ENCODE measurements around the gene POLR3A.

DNA sequence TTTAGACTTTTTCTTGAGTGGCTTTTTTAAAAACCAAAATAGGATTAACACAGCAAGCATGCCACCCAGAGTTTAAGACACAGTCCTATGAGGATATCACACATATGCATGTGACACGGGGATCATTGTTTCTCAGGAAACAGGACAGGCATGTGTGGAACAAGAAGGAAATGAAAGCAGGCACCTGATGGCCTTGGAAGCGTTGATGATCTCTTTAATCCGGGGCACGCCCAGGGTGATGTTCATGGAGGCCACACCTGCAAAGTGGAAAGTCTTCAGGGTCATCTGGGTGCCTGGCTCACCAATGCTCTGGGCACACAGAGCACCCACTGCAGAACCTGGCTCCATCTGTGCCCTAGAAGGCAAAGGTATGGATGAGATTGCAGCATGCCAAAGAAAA is 44.3 kb downstream of the POLR3A start:
- no peak for TF ChIP-seq POLR2AphosphoS5 (IDR thresholded peaks at IDR 0.05; ENCODE audit: insufficient read depth in 1 of 2, low read depth in 1 of 2)
- TF ChIP-seq, protein P1, sequence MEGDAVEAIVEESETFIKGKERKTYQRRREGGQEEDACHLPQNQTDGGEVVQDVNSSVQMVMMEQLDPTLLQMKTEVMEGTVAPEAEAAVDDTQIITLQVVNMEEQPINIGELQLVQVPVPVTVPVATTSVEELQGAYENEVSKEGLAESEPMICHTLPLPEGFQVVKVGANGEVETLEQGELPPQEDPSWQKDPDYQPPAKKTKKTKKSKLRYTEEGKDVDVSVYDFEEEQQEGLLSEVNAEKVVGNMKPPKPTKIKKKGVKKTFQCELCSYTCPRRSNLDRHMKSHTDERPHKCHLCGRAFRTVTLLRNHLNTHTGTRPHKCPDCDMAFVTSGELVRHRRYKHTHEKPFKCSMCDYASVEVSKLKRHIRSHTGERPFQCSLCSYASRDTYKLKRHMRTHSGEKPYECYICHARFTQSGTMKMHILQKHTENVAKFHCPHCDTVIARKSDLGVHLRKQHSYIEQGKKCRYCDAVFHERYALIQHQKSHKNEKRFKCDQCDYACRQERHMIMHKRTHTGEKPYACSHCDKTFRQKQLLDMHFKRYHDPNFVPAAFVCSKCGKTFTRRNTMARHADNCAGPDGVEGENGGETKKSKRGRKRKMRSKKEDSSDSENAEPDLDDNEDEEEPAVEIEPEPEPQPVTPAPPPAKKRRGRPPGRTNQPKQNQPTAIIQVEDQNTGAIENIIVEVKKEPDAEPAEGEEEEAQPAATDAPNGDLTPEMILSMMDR (IDR thresholded peaks at IDR 0.05), result no peak
